Measurements from ENCODE around the gene PHF21B.
"Not testable (repeated sequence)": the region's sequence is repeated elsewhere in the genome, so short reads cannot be mapped to it uniquely, and the experiment has no call there.

PHF21B gene

DNA sequence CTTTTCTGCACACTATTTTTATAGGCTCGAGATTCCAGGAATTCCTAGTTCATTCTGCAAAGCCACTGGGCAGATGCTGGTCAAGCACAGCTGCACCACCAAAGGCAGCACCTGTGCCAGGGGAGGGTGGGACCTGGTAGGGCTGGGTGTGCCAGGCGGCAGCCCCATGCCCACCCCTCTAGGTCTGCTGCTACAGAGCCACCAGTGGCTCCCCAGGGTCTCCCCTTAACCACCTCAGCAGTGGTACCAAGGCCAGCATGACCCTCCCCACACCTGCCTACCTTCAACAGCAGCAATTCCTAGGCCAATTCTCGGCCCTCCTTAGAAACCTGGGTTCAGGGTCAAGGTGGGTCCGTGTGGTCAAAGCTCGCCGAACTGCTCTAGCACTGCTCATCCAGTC is 39.5 kb downstream of the PHF21B start:
- TF ChIP-seq POLR2A (IDR thresholded peaks at IDR 0.05; ENCODE audit: low read depth, low read length), result no peak
- FAIRE-seq, result no peak
- no peak for DNase-seq (ENCODE audit: insufficient read length, low spot score)

GRCh38 chr22:44969817-44970216 is 40.0 kb downstream of the PHF21B start:
- FAIRE-seq (no peak), DNase-seq (ENCODE audit: insufficient read length, low spot score) (no peak)
- TF ChIP-seq POLR2A (IDR thresholded peaks at IDR 0.05; ENCODE audit: low read depth, low read length), result no peak

DNA sequence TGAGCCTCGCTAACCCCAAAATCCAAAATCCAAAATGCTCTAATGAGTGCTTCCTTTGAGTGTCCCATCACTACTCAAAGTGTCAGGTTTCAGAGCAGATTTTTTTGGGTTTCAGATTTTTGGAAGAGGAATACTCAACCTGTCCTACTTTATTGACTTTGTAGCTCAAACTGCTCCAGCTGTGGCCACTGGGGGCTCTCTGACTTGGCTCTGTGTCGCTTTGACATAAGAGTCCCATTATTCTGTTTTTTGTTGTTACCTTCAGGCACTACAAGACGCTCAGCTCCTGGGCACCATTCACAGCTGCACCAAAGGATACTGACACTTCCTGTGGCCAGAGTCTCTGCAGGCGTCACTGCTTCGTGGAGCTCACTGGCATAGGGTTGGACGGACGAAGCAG is 41.1 kb downstream of the PHF21B start:
- FAIRE-seq, result no peak
- no peak for TF ChIP-seq POLR2A (IDR thresholded peaks at IDR 0.05; ENCODE audit: low read depth, low read length)
- no peak for DNase-seq (ENCODE audit: insufficient read length, low spot score)

DNA sequence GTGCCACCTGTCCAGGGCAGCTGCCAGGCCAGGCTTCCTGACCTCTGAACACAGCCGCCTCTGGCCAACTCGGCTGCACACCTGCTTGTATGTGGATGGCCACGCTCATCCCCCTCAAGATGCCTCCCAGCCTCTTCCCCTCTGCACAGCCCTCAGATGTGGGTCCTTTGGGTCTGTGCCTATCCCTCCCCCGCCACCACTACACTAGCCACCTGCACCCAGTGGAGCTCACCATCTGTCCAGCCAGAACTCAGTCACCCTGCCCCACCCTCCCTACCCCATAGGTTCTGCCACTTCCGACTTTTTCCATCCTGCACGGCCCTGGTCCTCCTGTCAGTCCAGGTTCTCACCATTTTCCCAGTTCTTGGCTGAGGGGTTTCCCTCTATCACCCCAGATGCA is 44.6 kb downstream of the PHF21B start:
- DNase-seq (ENCODE audit: insufficient read length, low spot score) (no peak), FAIRE-seq (no peak)
- TF ChIP-seq POLR2A (IDR thresholded peaks at IDR 0.05; ENCODE audit: low read depth, low read length), result no peak

DNA sequence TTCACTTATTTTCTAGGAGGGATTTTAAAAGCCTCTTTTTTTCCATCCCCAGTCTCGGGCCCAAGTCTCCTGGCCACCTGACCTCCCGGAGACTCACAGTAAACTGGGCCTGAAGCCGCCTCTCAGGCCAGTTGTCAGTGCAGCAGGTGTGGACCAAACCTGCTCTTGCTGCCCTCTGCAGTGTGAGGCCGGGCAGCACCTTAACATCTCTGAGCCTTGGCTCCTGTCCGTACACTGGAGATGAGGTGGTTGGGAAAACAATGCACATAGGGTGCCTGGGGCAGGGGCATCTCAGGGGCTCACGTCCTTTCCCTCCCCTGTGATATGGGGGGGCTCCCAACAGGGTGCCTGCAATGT is 45.1 kb downstream of the PHF21B start:
- DNase-seq (ENCODE audit: insufficient read length, low spot score) (no peak), FAIRE-seq (no peak)
- TF ChIP-seq POLR2A (IDR thresholded peaks at IDR 0.05; ENCODE audit: low read depth, low read length), result no peak

- DNase-seq (ENCODE audit: insufficient read length, low spot score) (no peak), FAIRE-seq (no peak)
- TF ChIP-seq POLR2A (IDR thresholded peaks at IDR 0.05; ENCODE audit: low read depth, low read length), result no peak
These were observed 45.7 kb downstream of the PHF21B start for GRCh38 chr22:44963832-44964721.

DNA sequence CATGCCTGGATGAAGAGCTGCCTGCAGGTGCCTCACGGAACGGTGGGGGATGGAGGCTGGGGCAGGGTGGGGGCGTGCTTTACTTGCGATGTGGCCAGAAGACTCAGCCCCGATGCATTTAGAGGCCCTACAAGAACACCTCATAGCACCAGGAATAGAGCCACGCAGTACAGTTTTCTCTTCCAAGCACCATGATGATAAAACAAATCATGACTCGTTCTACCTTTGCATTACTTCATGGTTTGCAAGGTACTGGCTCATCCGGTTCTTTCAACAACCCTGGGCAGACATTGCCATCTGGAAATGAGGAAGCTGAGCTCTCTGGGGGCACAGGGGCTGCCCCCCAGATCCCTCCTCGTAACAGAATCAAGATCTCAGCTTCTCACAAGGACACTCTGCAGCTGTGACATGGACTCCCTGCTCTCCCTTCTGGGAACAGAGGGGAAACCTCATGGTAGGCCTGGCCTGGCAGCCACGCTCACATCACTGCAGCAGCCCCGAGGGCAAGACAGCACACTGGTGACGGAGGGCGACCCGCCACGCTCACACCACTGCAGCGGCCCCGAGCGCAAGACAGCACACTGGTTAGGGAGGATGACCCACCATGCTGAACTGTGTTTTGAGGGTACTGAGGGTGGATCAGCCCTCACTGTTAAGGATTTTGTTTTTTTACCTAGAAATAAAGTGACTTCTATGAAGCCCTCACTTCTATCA is 46.9 kb downstream of the PHF21B start:
- FAIRE-seq (no peak), DNase-seq (ENCODE audit: insufficient read length, low spot score) (no peak)
- TF ChIP-seq POLR2A (IDR thresholded peaks at IDR 0.05; ENCODE audit: low read depth, low read length), result no peak

- DNase-seq (ENCODE audit: insufficient read length, low spot score); FAIRE-seq: not testable (repeated sequence)
These were observed 48.1 kb downstream of the PHF21B start for GRCh38 chr22:44961682-44962081.

DNA sequence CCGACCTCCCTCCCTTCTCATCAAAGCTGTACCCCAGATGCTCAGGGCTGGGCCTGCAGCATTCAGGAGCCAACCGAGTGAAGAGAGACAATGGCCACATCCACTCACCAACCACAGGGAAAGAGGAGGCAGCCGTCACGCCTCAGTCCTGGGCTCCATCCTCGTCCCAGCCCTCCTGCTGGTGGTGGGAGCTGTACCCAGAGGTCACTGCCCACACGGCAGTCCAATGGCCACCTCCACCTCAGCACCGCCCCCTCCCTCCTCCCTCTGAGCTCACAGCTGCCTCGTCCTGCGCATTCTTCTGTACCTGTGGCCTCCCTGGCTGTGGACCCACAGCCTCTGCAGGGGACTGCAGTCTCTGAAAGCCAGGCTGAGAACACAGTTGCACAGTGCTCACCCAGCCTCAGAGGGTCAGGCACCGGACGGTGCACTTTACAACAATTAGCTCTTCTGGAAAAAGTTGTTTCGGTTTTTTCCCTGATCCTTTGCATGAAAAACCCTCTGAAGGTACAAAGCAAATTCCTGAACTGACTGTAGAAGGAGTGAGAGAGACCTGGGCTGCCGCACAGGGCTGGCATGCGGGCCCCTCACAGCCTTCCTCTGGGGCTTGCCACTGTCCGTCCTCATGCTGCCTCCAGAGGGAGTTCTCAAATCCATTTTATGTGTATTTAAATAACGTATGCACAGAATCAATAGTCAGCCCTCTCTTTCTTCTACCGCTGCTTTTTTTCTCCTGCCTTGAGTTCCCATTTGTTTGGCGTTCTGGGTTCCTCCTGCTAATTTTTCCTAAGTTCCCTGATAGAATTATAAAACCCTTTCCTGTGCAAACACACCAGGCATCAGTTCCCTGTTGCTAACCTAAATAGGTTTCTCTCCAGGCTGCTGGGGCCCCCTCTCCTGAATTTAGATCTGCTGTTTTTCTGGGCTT is 52.7 kb downstream of the PHF21B start:
- no peak for TF ChIP-seq POLR2A (IDR thresholded peaks at IDR 0.05; ENCODE audit: low read depth, low read length)
- FAIRE-seq, result no peak
- no peak for DNase-seq (ENCODE audit: insufficient read length, low spot score)

GRCh38 chr22:44955102-44955501 is 54.7 kb downstream of the PHF21B start:
- TF ChIP-seq POLR2A (IDR thresholded peaks at IDR 0.05; ENCODE audit: low read depth, low read length), result no peak
- FAIRE-seq (no peak), DNase-seq (ENCODE audit: insufficient read length, low spot score) (no peak)

GRCh38 chr22:44954149-44954548 is 55.7 kb downstream of the PHF21B start:
- no peak for TF ChIP-seq POLR2A (IDR thresholded peaks at IDR 0.05; ENCODE audit: low read depth, low read length)
- FAIRE-seq, result no peak
- DNase-seq (ENCODE audit: insufficient read length, low spot score), result no peak

GRCh38 chr22:44952863-44953746 is 56.7 kb downstream of the PHF21B start:
- no peak for DNase-seq (ENCODE audit: insufficient read length, low spot score)
- TF ChIP-seq POLR2A (IDR thresholded peaks at IDR 0.05; ENCODE audit: low read depth, low read length), result no peak
- no peak for FAIRE-seq

DNA sequence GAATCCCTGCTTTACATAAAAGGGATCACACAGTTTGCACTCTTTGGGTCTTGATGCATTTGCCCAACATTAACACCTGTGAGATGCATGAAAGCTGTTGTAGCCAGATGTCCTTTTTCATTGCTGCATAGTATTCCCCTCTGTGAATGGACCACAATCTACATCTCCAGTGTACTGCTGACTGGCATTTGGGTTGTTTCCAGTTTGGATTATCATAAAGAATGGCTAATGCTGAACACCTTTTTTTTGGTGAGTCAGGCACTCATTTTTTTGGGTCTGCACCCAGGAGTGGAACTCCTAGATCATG is 58.3 kb downstream of the PHF21B start:
- TF ChIP-seq POLR2A (IDR thresholded peaks at IDR 0.05; ENCODE audit: low read depth, low read length), result no peak
- DNase-seq (ENCODE audit: insufficient read length, low spot score) (no peak), FAIRE-seq (no peak)

Measured in H54 (cell line).